Right atrium auricular region (tissue), 2 donors: Measurements from ENCODE around the gene TEAD3. TPM values are rescaled to one million over a fixed set of nuclear protein-coding genes. Genes with fewer than 3 reads are reported as not detected.
"Not testable (repeated sequence)": the region's sequence is repeated elsewhere in the genome, so short reads cannot be mapped to it uniquely, and the experiment has no call there.

Experiments
- DNase-seq: peaks from one replicate; pipeline ENCODE4 v3.0.0-alpha.2; 2019; ENCODE audit warnings: low spot score
- H3K27ac ChIP-seq, 2 donors: fragments of 200-600 bp; sonication (generic); 1 replicate in 1 of 2; 2 replicates in 1 of 2; pipeline ENCODE4 v1.5.1; 2016 to 2019
- H3K27me3 ChIP-seq, 2 donors: fragments of 200-600 bp; sonication (generic); one replicate each; pipeline versions ENCODE4 v1.5.1 to v1.6.0; 2017 to 2019
- H3K36me3 ChIP-seq: fragments of 200-600 bp; sonication (generic); one replicate; pipeline ENCODE4 v1.5.1; 2016
- H3K4me1 ChIP-seq, 2 donors: fragments of 200-600 bp; sonication (generic); one replicate each; pipeline versions ENCODE4 v1.5.1 to v1.6.0; 2017 to 2019
- H3K4me3 ChIP-seq, 2 donors: fragments of 200-600 bp; sonication (generic); 1 replicate in 1 of 2; 2 replicates in 1 of 2; pipeline ENCODE4 v1.5.1; 2017 to 2019; ENCODE audit warnings: mild to moderate bottlenecking in 1 of 2, moderate library complexity in 1 of 2
- H3K9me3 ChIP-seq, 2 donors: fragments of 200-600 bp; sonication (generic); one replicate each; pipeline ENCODE4 v1.5.1; 2019
- CTCF ChIP-seq, 2 donors: fragments of 200-600 bp; sonication (generic); IDR thresholded peaks; one replicate each; pipeline ENCODE4 v1.5.1; 2019; ENCODE audit warnings: antibody characterized with exemption in 2 of 2
- total RNA-seq, 2 donors: library from RNA; depleted of rRNA; stranded (reverse); fragments of >200 nt; gene quantifications; one replicate each; pipeline ENCODE4 v1.1.0, GENCODE V29; 2016

Gene TEAD3
- total RNA-seq, 2 donors from 2014 or later, result 19.3 to 37.1 TPM

- TF ChIP-seq CTCF (IDR thresholded peaks at IDR 0.05), result no peak
- Histone ChIP-seq H3K27me3 (no peaks in the 10 kb centered on the region), H3K9me3 (no peaks in the 10 kb centered on the region), H3K4me1 (peaks cover 0 to 4% of the 10 kb centered on the region in 2 donors), H3K27ac (no peak overlapping the region), H3K4me3 (no peak overlapping the region), H3K36me3 (no peaks in the 10 kb centered on the region)
- no peak for DNase-seq
Measured at GRCh38 chr6:35522151-35522550, 25.3 kb upstream of the TEAD3 start.

- TF ChIP-seq CTCF (IDR thresholded peaks at IDR 0.05), result no peak
- no peaks in the 10 kb centered on the region for H3K9me3 ChIP-seq
- no peak overlapping the region for H3K27ac ChIP-seq
- H3K4me3 ChIP-seq, result no peak overlapping the region
- no peak for DNase-seq
- H3K4me1 ChIP-seq, result peaks cover 0 to 4% of the 10 kb centered on the region in 2 donors
- no peaks in the 10 kb centered on the region for H3K27me3 ChIP-seq
- H3K36me3 ChIP-seq, result no peaks in the 10 kb centered on the region
Measured at GRCh38 chr6:35521235-35521634, 24.4 kb upstream of the TEAD3 start.

GRCh38 chr6:35519313-35520015 lies 22.6 kb upstream of the TEAD3 start:
- no peak for TF ChIP-seq CTCF (IDR thresholded peaks at IDR 0.05)
- Histone ChIP-seq H3K4me3 (no peak overlapping the region), H3K27me3 (no peaks in the 10 kb centered on the region), H3K4me1 (peaks cover 0 to 4% of the 10 kb centered on the region in 2 donors), H3K9me3 (no peaks in the 10 kb centered on the region), H3K36me3 (no peaks in the 10 kb centered on the region), H3K27ac (no peak overlapping the region)
- DNase-seq, result no peak

GRCh38 chr6:35518566-35519312 lies 21.9 kb upstream of the TEAD3 start:
- no peak for TF ChIP-seq CTCF (IDR thresholded peaks at IDR 0.05)
- H3K4me3 ChIP-seq, result no peak overlapping the region
- DNase-seq, result no peak
- H3K36me3 ChIP-seq, result no peaks in the 10 kb centered on the region
- H3K27me3 ChIP-seq, result no peaks in the 10 kb centered on the region
- no peaks in the 10 kb centered on the region for H3K9me3 ChIP-seq
- no peak overlapping the region for H3K27ac ChIP-seq
- peaks cover 0 to 4% of the 10 kb centered on the region in 2 donors for H3K4me1 ChIP-seq

GRCh38 chr6:35517978-35518377 lies 21.1 kb upstream of the TEAD3 start:
- not testable (repeated sequence) for H3K4me3 ChIP-seq, H3K4me1 ChIP-seq, H3K9me3 ChIP-seq, DNase-seq, H3K27me3 ChIP-seq, H3K36me3 ChIP-seq, H3K27ac ChIP-seq

GRCh38 chr6:35516712-35517111 lies 19.8 kb upstream of the TEAD3 start:
- no peak overlapping the region for H3K27ac ChIP-seq
- H3K9me3 ChIP-seq, result no peaks in the 10 kb centered on the region
- no peak for TF ChIP-seq CTCF (IDR thresholded peaks at IDR 0.05)
- no peak for DNase-seq
- no peaks in the 10 kb centered on the region for H3K27me3 ChIP-seq
- no peaks in the 10 kb centered on the region for H3K36me3 ChIP-seq
- no peak overlapping the region for H3K4me3 ChIP-seq
- H3K4me1 ChIP-seq, result peaks cover 0 to 6% of the 10 kb centered on the region in 2 donors

GRCh38 chr6:35515939-35516338 lies 19.1 kb upstream of the TEAD3 start:
- H3K4me3 ChIP-seq, H3K27me3 ChIP-seq, H3K27ac ChIP-seq, H3K36me3 ChIP-seq, DNase-seq, H3K9me3 ChIP-seq: not testable (repeated sequence)
- peaks cover 0 to 12% of the 10 kb centered on the region in 2 donors for H3K4me1 ChIP-seq
